Measurements from ENCODE around the gene USP31.

USP31 gene

GRCh38 chr16:23164736-23165135 lies 15.5 kb upstream of the USP31 start:
- Histone ChIP-seq H3K36me3 (replicated peaks) (no peaks in the 10 kb centered on the region), H3K27ac (no peak overlapping the region), H3K4me3 (ENCODE audit: low read depth, low read length) (no peak overlapping the region), H3K27me3 (replicated peaks) (no peaks in the 10 kb centered on the region)
- in situ Hi-C loops (cut with HindIII; ENCODE audit: low pct_ligation_motif_present, low sequenced_read_pairs) = no loop called here
- DNase-seq = no peak
- TF ChIP-seq CTCF (IDR thresholded peaks at IDR 0.05; ENCODE audit: low read depth, low read length, missing control alignments) = no peak

DNA sequence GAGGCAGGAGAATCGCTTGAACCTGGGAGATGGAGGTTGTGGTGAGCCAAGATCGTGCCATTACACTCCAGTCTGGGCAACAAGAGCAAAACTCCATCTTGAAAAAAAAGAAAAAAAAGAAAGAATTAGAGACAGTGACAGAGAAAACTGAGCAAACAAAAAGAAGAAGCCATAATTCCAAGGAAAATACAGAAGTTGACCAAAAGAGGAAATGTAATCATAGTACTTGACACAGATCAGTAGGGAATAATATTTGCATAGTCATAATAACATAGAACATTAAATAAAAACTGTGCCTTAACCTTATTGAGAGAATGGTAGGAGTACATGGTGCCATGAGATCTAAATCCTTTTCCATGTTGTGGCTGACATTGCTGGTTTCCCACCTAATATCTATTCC lies 14.7 kb upstream of the USP31 start:
- in situ Hi-C loops (cut with HindIII; ENCODE audit: low pct_ligation_motif_present, low sequenced_read_pairs) = no loop called here

DNA sequence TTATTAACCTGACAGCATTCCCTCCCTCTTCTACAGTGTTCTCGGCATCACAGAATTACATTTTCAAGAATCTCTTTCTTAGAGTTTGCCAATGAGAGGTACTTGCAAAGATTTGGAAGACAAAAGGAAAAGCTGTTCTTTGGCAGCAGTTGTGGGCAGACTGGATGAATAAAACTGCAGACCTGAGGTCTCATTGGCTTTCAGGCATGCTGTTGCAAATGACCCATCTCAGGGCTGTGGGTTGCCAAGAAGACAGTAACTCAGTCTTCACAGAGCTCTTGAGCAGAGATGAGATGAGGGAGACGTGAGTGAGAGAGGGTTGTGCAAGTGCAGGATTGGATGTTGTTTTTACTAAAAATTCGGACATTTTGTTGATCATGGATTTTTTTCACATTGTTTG lies 11.3 kb upstream of the USP31 start:
- no peaks in the 10 kb centered on the region for H3K36me3 ChIP-seq (replicated peaks)
- in situ Hi-C loops (cut with HindIII; ENCODE audit: low pct_ligation_motif_present, low sequenced_read_pairs) = no loop called here

More for the DNA sequence above, 14.7 kb upstream of the USP31 start:
- H3K4me3 ChIP-seq (ENCODE audit: low read depth, low read length) = no peak overlapping the region
- no peaks in the 10 kb centered on the region for H3K36me3 ChIP-seq (replicated peaks)
- H3K27ac ChIP-seq = no peak overlapping the region
- no peak for TF ChIP-seq CTCF (IDR thresholded peaks at IDR 0.05; ENCODE audit: low read depth, low read length, missing control alignments)
- no peak for DNase-seq
- no peaks in the 10 kb centered on the region for H3K27me3 ChIP-seq (replicated peaks)

DNA sequence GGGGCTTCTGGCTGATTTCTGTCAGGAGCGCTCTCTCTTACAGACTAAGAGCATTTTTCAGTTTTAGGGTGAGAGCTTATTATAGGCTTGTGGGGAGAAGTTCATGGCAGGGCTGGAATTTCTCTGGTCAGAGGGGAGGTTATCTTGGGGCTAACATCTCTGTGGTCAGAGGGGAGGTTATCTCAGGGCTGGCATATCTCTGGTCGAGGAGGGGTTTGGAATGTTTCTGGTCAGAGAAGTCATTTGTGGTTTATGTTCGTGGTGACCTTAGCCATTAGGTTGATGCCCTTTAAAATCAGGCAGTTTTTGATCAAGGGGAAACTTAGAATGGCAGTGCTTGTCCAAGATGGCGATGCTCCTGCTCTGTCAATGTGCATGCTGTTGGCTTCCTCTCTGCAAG lies 10.8 kb upstream of the USP31 start:
- Histone ChIP-seq H3K4me3 (ENCODE audit: low read depth, low read length) (no peak overlapping the region), H3K27me3 (replicated peaks) (no peaks in the 10 kb centered on the region), H3K27ac (no peak overlapping the region), H3K36me3 (replicated peaks) (no peaks in the 10 kb centered on the region)
- in situ Hi-C loops (cut with HindIII; ENCODE audit: low pct_ligation_motif_present, low sequenced_read_pairs) = no loop called here
- DNase-seq = no peak
- no peak for TF ChIP-seq CTCF (IDR thresholded peaks at IDR 0.05; ENCODE audit: low read depth, low read length, missing control alignments)

More for the DNA sequence above, 11.3 kb upstream of the USP31 start:
- Histone ChIP-seq H3K27ac (no peak overlapping the region), H3K27me3 (replicated peaks) (no peaks in the 10 kb centered on the region), H3K4me3 (ENCODE audit: low read depth, low read length) (no peak overlapping the region)
- TF ChIP-seq CTCF (IDR thresholded peaks at IDR 0.05; ENCODE audit: low read depth, low read length, missing control alignments) = no peak
- no peak for DNase-seq

- no peak overlapping the region for H3K27ac ChIP-seq
- no peak for TF ChIP-seq CTCF (IDR thresholded peaks at IDR 0.05; ENCODE audit: low read depth, low read length, missing control alignments)
- DNase-seq = no peak
- no peak overlapping the region for H3K4me3 ChIP-seq (ENCODE audit: low read depth, low read length)
- no peaks in the 10 kb centered on the region for H3K27me3 ChIP-seq (replicated peaks)
- H3K36me3 ChIP-seq (replicated peaks) = no peaks in the 10 kb centered on the region
- in situ Hi-C loops (cut with HindIII; ENCODE audit: low pct_ligation_motif_present, low sequenced_read_pairs) = no loop called here
Measured at GRCh38 chr16:23158114-23158513, 8.9 kb upstream of the USP31 start.

GRCh38 chr16:23156946-23157460 lies 7.8 kb upstream of the USP31 start:
- DNase-seq = no peak
- no peaks in the 10 kb centered on the region for H3K27me3 ChIP-seq (replicated peaks)
- TF ChIP-seq CTCF (IDR thresholded peaks at IDR 0.05; ENCODE audit: low read depth, low read length, missing control alignments) = no peak
- in situ Hi-C loops (cut with HindIII; ENCODE audit: low pct_ligation_motif_present, low sequenced_read_pairs) = no loop called here
- no peak overlapping the region for H3K27ac ChIP-seq
- no peak overlapping the region for H3K4me3 ChIP-seq (ENCODE audit: low read depth, low read length)
- H3K36me3 ChIP-seq (replicated peaks) = no peaks in the 10 kb centered on the region

All from brain microvascular endothelial cell (primary cell).